HG03571 (cell line): ENCODE measurements around the gene DCDC2C.
"Not testable (repeated sequence)": the region's sequence is repeated elsewhere in the genome, so short reads cannot be mapped to it uniquely, and the experiment has no call there.

Experiments used
- ATAC-seq: cut with Tn5 transposase; IDR thresholded peaks from one replicate; pipeline ENCODE4 v1.9.1; 2021; ENCODE audit not compliant: unreplicated experiment

DCDC2C gene

DNA sequence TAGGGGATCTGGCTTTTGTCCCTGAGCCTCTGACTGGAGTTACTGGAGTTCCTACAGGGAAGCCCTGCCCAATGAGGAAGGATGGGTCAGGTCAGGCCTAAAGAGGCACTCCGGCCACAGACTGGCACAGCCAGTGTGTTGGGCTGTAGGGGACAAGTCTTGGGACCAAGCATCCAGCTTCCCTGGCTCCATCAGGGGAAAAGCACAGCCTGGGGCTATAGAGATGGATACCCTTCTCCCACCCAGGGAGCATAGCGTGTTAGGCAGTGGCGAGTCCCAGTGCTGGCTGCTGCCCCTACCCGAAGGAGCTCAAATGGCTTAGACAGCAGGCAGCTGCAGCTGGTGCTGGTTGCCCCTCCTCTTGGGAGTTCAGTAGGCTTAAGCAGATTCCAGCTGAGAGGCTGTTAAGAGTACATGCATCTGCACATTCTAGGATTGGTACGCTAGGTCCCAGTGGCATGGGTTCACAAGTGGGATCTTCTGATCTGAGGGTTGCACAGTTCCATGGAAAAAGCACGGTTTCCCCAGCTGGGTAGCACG, 111.4 kb downstream of the DCDC2C start:
- ATAC-seq, result no peak

- not testable (repeated sequence) for ATAC-seq
These were observed 113.8 kb downstream of the DCDC2C start for GRCh38 chr2:3817144-3817543.

DNA sequence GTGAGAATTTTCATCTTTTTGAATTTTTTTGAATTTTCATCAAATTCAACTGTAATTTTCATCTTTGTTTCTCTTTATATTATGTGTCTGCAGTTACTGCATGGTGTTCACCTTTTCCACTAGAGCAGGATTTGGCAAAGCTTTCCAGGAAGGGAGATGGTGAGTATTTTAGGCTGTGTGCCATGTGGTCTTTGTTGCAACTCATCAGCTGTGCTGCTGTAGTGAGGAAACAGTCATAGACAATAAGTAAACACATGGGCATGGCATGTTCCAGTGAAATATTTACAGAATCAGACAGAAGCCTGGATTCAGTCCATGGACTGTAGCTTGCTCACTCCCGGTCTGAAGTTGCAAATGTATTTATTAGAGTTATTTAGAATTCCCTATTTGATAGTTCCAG, 120.4 kb downstream of the DCDC2C start:
- no peak for ATAC-seq

- ATAC-seq, result no peak
These were observed 124.5 kb downstream of the DCDC2C start for GRCh38 chr2:3827673-3828575.

DNA sequence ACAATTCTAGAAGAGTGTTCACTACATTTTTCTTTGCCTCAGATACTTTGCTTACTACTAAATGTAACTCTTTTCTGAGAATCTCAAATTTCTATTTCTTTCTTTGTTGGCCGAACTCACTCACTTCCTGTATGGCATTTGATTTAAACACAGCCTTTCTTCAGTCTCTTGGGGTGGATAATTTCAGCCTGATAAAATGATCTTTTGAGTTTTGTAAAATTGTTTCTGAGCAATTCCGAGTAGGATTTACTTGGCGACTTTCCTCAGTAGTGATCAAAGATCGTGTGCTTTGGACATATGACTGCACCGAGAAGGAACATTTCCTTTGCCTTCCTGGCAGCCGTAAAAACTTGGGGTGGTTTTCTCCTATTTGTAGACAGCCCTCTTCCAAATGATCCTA, 127.4 kb downstream of the DCDC2C start:
- ATAC-seq, result no peak

DNA sequence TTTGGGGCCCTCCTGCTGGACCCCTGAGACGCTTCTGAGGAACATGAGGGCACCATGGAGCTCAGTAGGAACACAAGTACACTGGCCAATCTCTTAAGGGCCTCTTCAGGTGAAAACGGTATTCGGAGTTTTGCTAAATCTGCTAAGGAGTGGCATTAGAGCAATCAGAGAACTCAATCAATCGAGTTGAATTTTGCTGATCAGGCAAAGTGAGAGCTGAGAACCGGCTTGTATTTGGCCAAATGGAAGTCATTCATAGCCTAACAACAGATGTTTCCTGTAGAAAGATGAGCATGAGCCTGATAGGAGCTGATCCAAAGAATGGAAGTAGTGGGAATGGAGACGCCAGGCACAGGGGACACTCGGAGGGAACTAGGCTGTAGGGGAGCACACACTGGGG, 133.7 kb downstream of the DCDC2C start:
- no peak for ATAC-seq

DNA sequence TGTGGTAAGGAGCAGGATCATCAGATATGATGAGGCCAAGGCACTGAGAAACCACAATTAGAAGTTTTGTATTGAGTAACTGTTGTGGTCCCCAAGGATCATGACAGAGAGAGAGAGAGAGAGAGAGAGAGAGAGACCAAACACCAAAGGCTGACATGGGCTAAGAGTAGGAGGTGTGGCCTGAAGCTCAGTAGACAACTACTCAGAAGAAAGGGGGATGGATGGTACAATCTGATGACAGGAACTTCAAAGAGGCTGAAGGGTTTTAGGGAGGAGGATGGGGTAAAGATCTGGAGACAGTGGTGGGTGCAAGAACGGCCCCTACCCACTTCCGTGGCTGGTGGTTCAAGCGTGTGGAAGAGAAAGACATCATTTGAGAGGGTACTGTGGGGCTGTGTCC, 135.0 kb downstream of the DCDC2C start:
- ATAC-seq, result no peak

- ATAC-seq, result no peak
These were observed 136.1 kb downstream of the DCDC2C start for GRCh38 chr2:3839476-3839875.

- no peak for ATAC-seq
These were observed 137.3 kb downstream of the DCDC2C start for GRCh38 chr2:3840611-3841155.

GRCh38 chr2:3847397-3848052, 144.2 kb downstream of the DCDC2C start:
- no peak for ATAC-seq

GRCh38 chr2:3848776-3849175, 145.4 kb downstream of the DCDC2C start:
- no peak for ATAC-seq

DNA sequence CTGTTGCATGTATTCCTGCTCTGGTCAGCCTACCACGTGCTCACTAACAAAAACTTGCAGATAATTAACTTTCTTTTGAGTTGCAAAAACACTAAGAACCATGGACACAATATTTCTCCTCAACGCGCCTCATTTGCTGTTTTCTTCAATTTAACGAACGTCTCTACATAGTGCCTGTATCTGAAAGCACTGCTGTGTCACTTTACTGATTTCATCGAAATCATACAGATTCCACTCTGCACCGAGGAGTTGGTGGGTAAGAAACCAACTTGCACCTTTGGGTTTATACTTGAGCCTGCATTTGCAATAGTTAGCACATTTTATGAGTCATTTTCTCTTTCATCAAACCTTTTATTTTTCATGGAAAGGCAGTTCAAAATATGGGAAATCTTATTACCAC, 145.8 kb downstream of the DCDC2C start:
- ATAC-seq, result no peak

DNA sequence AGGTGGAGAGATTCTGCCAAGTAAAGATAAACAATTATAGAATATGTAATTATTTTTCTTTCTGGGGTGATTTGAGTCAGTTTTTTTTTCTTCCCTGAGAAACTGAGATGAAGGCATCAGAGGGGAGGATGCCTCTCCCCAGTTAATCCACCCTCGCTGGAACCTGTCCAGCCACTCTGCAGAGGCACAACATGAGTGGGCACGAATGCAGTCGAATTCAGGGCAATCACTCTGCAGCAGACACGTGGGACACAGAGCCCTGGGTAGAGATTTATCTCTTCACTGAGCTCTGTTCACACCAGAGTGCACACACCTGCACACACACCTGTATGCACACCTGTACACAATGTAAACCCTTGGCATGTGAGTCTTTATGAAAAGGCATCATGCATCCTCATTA, 154.2 kb downstream of the DCDC2C start:
- no peak for ATAC-seq

DNA sequence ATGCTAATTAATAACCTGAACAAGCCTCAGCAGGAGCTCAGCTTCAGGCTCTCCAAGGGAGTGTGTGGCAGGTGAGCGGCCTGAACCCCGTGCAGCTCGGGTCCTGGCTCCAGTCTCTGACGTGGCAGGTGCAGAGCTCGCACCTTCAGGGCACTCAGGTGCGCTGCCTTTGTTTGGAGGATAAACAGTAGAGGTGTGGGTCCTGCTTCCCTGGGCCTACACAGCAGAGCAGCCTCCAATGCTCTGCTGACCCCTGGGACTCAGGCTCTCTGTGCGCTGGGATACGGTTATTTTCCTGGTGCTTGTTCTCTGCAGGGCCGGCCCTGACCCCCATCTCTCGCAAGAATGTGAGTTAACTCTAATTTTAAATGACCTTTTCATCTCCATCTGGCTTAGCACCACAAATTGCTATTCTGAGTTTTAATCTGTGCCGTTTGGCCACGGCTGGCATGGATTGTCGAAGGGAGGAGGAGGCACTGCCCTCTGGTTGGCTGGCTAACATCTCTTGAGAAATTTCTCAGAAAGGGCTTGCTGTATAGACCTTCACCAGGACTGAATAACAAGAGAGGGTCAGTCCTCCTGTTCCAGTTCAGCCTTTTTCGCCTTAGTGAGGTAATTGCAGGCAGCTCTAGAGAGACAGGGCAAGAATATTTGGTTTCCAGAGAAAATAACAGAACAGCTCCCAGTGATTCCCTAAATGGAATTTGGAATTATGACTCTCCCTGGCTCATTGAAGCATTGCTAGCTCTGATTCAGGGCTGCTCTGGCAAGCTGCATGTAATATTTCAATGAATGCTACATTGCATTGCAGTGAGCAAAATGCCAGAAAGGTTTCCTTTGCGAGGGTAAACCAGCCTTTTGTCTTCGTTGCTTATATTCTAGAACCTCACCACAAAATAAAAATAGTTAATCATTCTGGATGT, 161.8 kb downstream of the DCDC2C start:
- ATAC-seq, result no peak

- ATAC-seq, result no peak
These were observed 164.1 kb downstream of the DCDC2C start for GRCh38 chr2:3867469-3867868.

DNA sequence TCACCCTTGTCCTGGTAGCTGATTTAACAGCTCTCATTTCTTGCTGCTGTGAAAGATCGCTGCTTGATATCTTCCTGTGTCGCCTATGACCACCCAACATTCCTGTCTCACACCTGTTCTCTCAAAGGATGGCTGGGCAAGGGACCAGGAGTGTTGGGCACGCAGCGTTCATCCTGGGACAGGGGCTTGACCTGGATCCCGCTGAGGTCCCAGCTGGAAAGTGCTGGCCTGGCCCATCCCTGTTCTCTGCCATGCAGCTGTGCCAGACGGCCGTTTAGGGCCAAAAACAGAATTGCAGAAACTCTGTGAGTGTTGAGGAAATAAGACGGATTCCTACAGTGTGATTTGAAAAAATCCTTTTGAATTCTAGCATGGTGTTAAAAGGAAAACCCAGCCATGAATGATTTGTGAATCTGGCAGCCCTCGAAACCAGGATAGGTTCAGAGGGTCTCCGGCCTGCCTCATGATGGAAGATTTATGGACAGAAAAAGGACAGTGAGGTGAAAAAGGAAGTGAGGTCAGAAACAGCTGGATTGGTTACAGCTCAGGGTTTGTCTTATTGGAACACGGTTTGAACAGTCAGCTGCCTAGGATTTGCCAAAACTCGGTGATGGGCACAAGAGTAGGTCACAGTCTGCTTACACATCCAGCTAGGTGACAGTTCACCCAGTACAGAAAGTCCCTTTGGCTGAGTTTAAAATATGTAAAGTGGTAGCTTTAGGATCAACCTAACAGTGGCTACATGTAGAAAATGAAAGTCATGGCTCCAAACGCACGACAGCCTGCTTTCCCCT, 164.8 kb downstream of the DCDC2C start:
- no peak for ATAC-seq

DNA sequence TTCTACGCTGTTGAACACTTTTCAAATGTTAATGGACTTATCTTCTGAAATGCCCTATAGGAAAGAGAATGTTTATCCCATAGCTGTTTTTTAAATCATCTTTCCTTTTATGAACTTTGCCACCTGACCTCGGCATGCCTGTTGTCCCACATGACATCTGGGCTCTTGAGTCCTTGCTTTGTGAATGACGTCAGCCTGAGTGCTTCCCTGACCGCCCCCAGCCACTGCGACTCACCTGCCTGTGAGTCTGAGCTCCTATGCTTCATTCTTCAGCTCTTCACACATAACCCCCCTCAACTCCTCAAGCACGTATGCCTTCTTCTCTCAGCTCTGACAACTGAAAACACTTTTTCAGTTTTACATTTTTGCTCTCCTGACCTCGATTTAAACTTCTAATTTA, 166.8 kb downstream of the DCDC2C start:
- no peak for ATAC-seq

GRCh38 chr2:3871002-3871401, 167.6 kb downstream of the DCDC2C start:
- ATAC-seq, result no peak

DNA sequence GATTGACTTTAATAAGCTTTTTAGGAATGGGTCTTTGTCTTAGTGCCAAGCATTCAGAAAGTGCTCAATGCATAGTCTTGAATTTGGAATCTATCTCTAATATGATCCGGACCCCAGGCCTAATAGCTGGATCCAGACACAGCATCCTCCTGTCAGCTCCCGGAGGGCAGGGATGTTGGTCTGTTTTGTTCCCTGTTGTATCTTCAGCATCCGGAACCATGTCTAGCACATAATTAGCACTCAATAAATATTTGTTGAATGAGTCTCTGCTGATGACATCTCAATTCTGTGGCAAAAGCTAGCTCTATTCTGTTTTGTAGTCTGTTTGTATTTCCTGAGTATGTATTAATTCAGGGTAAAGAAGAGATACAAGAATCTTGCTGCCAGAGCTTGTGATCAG, 169.1 kb downstream of the DCDC2C start:
- ATAC-seq, result no peak

DNA sequence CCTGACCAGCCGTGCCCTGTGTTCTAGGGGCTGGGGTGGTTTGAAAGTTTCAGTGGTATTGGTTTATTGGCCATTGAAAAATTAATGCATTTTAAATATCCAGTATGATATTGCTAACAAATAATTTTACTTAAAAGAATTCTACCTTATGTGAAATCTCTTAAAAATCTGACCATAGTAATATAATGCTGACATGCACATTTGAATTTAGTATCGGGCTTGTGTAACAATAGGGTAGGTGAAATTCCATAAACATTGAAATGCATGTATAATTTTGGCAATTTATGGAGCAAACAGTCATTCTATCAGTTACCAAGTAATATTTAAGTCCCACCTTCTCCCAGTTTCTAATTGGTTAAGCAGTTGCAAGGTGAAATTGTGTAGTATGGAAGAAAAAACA, 170.5 kb downstream of the DCDC2C start:
- ATAC-seq, result no peak
